Fibroblast of lung (primary cell): ENCODE data around the gene GPR150.

ENCODE experiments used
- EZH2 ChIP-seq: IDR thresholded peaks from 2 replicates; pipeline ENCODE4 v1.5.1; 2012; ENCODE audit warnings: low read length, control low read depth, mild to moderate bottlenecking; ENCODE audit errors: missing control alignments
- TF ChIP-seq, protein P1 (sequence below), 2 donors: IDR thresholded peaks in 1 of 2; conservative IDR thresholded peaks in 1 of 2; 1 replicate in 1 of 2; 2 replicates in 1 of 2; pipeline ENCODE4 v1.5.1; 2011 to 2012; ENCODE audit warnings: low read length in 2 of 2, control low read depth in 1 of 2, inconsistent platforms in 1 of 2, low read depth in 1 of 2, mild to moderate bottlenecking in 1 of 2

DNA sequence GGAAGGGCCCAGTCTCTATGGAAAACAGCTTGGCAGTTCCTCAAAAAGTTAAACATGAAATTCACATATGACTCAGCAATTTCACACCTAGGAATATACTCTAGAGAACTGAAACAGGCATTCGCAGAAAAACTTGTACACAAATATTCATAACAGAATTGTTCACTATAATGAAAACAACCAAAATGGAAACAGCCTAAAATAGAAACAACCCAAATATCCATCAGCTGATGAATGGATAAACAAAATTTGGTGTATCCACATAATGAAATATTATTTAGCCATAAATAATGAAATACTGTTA is 4.8 kb upstream of the GPR150 start:
- TF ChIP-seq, protein P1, sequence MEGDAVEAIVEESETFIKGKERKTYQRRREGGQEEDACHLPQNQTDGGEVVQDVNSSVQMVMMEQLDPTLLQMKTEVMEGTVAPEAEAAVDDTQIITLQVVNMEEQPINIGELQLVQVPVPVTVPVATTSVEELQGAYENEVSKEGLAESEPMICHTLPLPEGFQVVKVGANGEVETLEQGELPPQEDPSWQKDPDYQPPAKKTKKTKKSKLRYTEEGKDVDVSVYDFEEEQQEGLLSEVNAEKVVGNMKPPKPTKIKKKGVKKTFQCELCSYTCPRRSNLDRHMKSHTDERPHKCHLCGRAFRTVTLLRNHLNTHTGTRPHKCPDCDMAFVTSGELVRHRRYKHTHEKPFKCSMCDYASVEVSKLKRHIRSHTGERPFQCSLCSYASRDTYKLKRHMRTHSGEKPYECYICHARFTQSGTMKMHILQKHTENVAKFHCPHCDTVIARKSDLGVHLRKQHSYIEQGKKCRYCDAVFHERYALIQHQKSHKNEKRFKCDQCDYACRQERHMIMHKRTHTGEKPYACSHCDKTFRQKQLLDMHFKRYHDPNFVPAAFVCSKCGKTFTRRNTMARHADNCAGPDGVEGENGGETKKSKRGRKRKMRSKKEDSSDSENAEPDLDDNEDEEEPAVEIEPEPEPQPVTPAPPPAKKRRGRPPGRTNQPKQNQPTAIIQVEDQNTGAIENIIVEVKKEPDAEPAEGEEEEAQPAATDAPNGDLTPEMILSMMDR (conservative IDR thresholded peaks at IDR 0.05 in 1 of 2, IDR thresholded peaks at IDR 0.05 in 1 of 2; ENCODE audit: low read depth in 1 of 2, low read length in 2 of 2) = no peak
- TF ChIP-seq EZH2 = no peak
